Activated gamma-delta T cell treated with Interleukin-2 at 50 U/mL for 16 hours (primary cell): ENCODE data around the gene PARVB.

Experiments used
- DNase-seq: peaks from one replicate; pipeline ENCODE4 v3.0.0-alpha.2; 2020

The PARVB gene

DNA sequence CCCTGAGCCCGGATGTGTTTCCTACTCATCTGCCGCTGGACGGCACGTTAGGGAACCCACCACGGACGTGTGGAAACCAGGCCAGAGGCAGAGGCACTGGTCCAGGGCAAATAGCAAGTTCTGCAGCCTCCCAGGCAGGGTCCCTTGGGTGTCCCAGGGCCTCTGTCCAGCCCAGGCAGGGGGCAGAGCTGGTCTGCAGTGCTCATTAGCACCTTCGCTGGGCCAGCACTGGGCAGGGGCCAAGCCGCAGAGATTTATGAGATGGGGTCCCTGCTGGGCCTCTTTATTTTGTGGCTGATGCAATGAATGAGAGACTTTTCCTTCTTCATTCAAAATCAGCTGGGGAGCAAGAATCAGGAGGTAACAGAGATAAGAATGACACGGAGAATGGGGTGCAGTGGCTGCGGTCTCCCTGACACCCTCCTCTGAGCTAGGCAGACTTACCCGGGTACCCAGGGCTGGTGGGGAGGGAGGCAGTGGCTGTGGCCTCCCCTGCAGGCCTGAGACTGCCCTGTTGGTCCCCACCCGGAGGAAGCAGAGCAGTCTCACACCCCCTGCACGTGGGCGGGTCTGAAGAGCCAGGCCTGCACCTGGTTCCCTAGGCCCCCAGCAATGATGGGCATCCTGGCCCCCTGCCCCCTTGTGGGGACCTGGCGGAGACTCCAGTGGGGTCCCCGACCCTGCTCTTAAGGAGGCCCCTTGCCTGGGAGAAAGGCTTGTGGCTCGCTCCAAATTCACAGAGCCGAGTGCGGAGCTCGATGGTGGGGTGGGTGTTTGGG is 142.6 kb downstream of the PARVB start:
- DNase-seq: no peak

DNA sequence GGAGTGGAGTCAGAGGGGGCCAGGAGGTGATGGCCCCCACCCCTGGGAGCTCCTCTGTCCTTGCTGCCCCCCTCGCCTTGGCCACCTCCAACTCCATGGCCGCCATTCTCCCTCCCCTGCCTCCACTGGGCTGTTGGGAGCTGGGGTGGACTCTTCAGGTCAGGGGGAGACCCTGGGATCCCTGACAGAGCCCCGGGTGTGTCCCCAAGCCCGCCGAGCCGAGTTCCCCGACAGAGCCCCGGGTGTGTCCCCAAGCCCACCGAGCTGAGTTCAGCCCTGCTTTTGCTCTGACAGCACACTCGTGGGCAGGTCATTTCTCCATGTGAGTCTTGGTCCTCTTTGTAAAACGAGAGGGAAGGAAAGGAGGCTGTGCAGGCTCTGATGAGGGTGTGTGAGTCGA is 143.4 kb downstream of the PARVB start:
- DNase-seq: no peak

- no peak for DNase-seq
Measured at GRCh38 chr22:44168206-44168605, 144.1 kb downstream of the PARVB start.

DNA sequence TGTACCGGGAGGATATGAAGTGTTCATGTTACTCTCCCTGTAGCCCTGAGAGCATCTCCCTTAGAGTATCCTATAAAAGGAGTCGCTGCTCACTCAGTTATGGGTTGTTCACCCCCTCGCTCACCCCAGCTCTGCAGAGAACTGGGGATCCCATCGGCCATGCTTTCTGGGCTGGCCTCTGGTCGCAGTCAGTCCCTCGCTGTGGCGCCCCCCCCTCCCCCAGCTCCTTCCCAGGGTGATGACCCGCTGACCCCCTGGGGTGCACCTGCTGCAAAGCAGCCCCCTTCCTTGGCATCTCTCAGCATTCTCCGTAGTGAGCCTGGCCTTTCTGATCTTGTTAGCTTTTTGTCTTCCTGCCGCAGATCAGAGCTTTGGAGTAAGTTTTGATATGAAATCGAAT is 146.4 kb downstream of the PARVB start:
- DNase-seq: no peak

GRCh38 chr22:44171561-44171960 is 147.5 kb downstream of the PARVB start:
- no peak for DNase-seq

GRCh38 chr22:44172370-44173108 is 148.4 kb downstream of the PARVB start:
- DNase-seq: no peak

DNA sequence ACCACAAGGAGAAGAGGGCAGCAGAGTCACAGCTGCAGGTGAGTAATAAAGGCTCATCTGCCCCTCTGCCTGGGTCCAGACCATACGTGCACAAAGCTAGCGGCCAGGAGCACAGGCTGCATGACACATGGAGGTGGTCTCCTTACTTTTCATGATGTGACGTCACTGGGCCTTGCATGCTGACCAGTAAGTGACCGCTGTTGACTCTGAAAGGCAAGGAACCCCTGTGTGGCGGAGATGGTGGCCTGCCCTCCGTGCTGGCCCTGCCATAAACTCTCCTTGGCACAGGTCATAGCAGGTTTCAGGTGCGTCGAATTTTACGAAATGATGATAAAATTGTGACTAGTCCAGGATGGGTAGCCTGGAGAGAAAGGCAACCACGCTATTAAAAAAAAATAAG is 149.1 kb downstream of the PARVB start:
- DNase-seq: no peak

GRCh38 chr22:44175676-44176075 is 151.6 kb downstream of the PARVB start:
- no peak for DNase-seq

DNA sequence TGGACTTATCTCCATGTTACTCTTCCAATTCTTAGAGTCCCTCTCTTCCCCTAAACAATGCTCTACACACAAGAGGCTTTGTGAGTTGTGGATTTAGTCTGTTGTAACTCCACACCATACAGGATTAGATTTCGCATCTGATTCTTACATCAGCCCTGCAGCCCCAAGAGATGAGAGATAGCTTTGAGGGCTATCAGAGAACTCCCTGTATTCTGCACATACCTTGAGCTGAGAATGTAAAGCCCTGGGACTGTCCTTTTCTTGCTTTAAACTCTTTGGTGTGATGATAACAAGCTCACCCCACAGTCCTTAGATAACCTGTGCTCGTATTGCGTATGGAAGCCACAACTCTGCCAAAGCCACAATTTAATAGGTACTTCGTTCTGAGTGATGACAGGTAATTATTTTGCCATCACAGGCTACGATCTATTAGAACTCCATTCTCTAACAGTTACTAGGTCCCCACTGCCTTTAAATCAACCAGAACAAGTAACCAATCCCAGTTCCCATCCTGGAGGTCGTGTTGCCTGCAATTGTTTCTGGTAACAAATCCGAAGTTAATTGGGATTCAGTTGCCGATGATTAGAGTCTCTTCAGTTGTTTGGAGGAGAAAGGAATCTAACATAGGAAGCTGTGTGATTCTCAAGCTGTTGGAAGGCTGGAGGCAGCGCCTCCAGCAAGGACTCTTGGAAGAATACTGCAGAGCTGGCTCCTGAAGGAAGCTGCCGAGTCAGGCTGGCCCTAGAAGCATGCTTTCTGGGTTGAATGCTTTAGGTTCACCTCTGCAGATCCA is 155.3 kb downstream of the PARVB start:
- no peak for DNase-seq

DNA sequence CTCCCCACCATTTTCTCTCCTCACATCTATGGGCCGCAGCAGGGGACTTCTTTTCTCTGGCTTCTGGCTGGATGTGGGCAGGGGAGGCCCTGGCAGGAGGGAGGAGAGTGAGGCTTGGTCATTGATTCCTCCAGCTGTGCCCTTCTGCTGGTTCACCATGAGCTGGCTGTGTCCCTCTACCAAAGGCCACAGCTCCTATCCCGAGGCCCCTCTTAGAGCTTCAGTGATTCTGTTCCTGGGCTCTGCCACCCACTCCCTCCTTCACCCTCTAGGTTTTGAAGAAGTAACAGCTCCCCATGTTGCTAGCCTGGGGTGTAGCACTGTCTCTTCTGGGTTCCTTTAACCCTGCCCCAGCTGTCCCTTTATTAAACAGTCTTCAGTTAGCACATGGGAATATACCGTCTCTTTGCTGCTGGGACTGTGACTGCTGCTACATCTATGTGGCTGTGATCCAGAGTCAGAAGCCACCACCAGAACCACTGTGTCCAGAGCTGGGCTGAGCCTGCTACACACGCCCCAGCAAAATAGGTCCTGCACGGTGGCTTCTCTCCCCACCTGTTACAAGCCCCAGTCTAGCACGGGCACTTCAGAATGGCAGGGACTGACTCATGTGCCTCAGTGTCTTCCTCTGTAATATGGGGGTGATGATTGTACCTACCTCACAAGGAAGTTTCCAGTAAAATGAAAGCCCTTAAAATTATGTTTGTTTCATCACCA is 156.0 kb downstream of the PARVB start:
- DNase-seq: no peak

DNA sequence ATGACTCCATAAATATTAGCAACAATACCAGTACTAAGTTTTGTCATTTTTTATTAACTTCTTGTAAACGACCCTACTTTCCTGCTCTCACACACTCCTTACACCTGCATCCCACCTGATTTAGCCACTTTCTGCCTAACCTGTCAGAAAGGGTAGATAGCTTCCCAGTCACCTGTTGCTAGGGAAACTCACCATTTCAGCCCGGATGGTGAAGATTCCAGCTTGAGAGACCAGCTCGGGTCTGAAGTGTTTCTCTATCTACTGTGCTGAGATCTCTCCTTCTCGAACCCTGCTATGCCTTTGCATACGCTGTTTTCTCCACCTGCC is 156.6 kb downstream of the PARVB start, which contains the start of gene PARVG:
Gene PARVG (plus strand): TSS at position 220 of the 327 bp plus-strand sequence. CDS start 2,405 bp downstream, outside the sequence.
- peak; percentile 40 for DNase-seq

GRCh38 chr22:44181033-44181911 is 157.2 kb downstream of the PARVB start:
- peak; percentile 72 for DNase-seq

DNA sequence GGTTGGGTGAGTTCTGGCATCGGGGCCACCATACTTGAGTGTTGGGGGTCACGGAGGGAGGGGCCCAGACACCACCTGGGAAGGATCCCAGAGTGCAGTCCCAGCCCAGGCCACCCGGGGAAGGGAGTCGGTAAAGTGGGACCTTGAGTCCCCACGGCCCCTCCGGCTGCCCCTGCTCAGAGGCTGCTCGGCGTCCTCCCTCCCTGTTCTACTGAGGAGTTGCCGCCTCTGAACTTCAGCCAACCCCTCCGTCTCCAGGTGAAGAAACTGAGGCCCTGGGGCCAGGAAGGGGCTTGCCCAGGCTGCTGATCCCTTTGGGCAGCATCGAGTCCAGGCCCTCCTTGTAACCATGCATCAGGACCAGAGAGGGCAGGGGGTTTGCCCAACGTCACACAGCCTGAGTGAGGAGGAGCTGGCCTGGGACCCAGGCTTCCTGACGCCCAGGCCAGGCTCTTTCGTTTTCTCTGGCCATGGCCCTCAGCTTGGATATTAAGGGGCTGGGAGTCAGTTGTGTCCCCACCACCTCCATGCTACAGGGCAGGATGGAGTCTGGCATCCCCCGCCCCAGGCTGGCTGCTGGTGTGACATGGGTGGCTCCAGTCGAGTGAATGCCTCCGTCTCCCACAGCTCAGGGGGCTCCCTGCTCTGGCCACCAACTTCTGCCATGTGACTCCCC is 157.9 kb downstream of the PARVB start:
- no peak for DNase-seq

DNA sequence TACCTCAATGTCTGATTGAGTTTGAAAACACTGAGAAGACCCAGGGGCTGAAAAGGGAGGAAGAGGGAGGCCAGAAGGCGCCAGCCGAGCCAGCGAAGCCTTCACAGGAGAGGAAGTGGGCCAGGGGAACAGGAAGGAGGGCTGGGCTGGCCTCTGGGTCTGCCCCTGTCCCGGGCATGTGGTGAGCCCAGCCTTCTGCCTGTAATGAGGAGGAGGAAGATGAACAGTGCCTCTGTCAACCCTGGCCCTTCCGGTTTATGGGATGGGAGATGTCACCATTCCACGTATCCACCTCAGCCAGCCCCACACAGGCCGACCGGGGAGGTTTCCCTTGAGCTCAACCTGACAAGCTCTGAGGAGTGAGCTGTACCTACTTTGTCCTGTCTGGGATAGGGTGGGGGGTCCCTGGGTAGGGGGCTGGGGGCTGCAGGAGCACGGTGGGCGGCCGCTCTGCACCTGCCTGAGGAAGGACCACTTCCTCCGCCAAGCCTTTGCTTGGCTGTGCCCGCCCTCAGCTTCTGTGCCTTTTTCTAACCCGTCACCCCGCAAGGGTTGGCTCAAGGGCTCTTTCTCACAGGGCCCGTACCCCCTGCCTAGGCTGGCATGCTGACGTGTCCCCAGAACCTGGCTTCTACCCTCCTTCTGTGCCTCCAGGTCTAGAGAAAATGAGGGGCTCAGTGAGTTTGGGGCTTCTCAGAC is 158.6 kb downstream of the PARVB start:
- peak; percentile 47 for DNase-seq

DNA sequence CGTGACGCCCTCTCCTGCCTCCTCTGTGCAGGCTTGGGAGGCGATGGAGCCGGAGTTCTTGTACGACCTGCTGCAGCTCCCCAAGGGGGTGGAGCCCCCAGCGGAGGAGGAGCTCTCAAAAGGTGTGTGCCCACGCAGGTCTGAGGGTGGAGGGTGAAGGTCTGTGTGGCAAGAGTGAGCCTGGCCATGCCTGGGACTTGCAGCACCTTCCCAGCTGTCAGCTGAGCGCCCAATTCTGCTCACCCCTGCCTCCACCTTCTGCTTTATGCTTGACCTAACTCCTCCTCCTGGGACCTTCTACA is 159.1 kb downstream of the PARVB start:
- DNase-seq: no peak

DNA sequence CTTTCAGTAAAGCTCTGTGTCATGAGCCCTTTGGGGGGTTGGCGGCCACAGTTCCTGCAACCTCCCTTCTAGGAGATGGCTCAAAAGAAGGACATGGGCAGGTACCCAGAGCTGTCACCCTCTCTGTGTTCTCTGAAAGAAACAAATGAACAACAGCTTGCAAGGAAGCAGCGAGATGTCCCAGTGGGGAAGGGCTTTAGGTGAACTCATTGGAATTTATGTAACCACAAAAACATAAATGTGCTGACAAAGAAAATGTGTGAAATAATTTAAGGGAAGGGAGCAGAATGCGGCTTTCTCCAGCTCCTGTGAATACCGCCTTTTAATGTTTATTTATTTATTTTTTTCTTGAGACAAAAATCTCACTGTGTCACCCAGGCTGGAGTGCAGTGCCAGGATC is 159.9 kb downstream of the PARVB start:
- no peak for DNase-seq

DNA sequence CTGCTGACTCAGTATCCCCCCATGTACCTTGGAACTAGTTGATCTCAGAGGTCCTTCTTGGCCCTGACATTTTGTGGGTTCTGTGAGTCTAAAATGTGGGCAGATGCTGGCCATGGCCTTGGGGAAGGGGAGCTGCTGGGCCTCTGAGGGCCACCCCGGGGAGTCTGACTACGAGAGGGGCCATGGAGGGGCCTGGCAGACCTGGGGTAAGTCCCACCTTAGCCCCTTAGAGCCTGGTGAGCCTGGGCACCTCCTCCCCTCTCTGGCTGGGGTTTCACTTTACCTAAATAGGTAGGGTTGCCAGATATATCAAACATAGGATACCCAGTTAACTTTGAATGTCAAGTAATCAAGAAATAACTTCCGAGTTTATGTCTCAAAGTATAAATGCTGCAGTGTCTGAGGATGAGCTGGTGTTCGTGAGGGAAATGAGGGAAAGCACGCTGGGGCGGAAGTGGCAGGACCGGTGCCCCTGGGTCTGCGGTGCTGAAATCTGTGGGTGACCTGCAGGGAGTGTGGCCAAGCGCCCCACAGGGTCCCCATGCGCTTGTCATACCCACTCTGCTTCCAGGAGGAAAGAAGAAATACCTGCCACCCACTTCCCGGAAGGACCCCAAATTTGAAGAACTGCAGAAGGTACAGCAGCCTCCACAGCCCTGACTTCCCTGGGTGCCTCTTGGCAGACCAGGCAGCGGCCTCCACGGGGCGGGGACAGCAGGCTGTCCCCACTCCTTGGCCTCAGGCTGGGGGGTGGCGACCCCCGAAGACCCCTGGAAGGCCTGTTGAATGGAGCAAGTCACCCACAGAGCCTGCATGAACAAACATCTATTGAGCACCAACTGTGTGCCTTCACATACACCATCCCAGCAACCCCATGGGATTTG is 161.4 kb downstream of the PARVB start:
- DNase-seq: no peak

GRCh38 chr22:44186121-44186510 is 162.0 kb downstream of the PARVB start:
- DNase-seq: no peak

DNA sequence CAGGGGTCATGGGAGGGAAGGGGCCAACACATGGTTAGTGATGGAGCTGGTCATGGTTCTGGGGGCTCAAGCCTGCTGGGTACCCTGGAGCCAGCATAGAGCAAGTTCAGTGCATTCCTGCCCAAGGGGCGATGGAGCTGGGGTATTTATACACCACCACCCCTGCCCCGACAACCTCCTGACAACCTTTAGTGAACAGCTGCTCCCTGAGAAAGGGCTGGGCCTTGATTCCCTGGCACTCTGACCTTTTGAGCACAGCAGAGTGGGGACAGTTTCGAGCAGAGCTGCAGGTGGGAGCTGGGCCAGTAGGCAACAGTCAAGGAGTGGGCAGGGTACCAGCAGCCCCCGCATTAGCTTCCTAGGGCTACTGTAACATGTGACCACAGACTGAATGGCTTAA is 162.6 kb downstream of the PARVB start:
- no peak for DNase-seq
